ENCODE measurements around the gene GAS6. TPM values are rescaled to one million over a fixed set of nuclear protein-coding genes. Genes with fewer than 3 reads are reported as not detected.

GAS6 gene
- polyA plus RNA-seq, 1 donor: 48.4 TPM

- no peak for DNase-seq
Measured at GRCh38 chr13:113890774-113891480, 27.1 kb upstream of the GAS6 start.

GRCh38 chr13:113889467-113889866, 25.6 kb upstream of the GAS6 start:
- H3K4me1 ChIP-seq (ENCODE audit: control insufficient read depth, insufficient read depth, low read length): no peaks in the 10 kb centered on the region
- no peak overlapping the region for H3K27ac ChIP-seq (ENCODE audit: low read length)
- H3K27me3 ChIP-seq (ENCODE audit: control insufficient read depth, insufficient read depth, low read length): no peaks in the 10 kb centered on the region
- no peaks in the 10 kb centered on the region for H3K36me3 ChIP-seq (ENCODE audit: control insufficient read depth, insufficient read depth, low read length)
- no peaks in the 10 kb centered on the region for H3K9me3 ChIP-seq (ENCODE audit: control insufficient read depth, low read depth, low read length)
- no CpG with 5 or more reads among the region's 4 CpGs for WGBS (ENCODE audit: insufficient coverage, low lambda C conversion rate)
- DNase-seq: no peak
- no peak overlapping the region for H3K4me3 ChIP-seq (ENCODE audit: low read length)

More at GRCh38 chr13:113890774-113891480, 27.1 kb upstream of the GAS6 start:
- 17% methylated on average over 1 of the region's 2 CpGs for WGBS (ENCODE audit: insufficient coverage, low lambda C conversion rate)
- H3K9me3 ChIP-seq (ENCODE audit: control insufficient read depth, low read depth, low read length): no peaks in the 10 kb centered on the region
- no peak overlapping the region for H3K4me3 ChIP-seq (ENCODE audit: low read length)
- H3K27ac ChIP-seq (ENCODE audit: low read length): no peak overlapping the region
- H3K4me1 ChIP-seq (ENCODE audit: control insufficient read depth, insufficient read depth, low read length): no peaks in the 10 kb centered on the region
- H3K36me3 ChIP-seq (ENCODE audit: control insufficient read depth, insufficient read depth, low read length): no peaks in the 10 kb centered on the region
- H3K27me3 ChIP-seq (ENCODE audit: control insufficient read depth, insufficient read depth, low read length): peaks cover 3% of the 10 kb centered on the region

GRCh38 chr13:113888701-113889330, 24.9 kb upstream of the GAS6 start:
- no peak for DNase-seq
- no CpG with 5 or more reads among the region's 4 CpGs for WGBS (ENCODE audit: insufficient coverage, low lambda C conversion rate)
- Histone ChIP-seq H3K9me3 (ENCODE audit: control insufficient read depth, low read depth, low read length) (no peaks in the 10 kb centered on the region), H3K4me3 (ENCODE audit: low read length) (no peak overlapping the region), H3K27ac (ENCODE audit: low read length) (no peak overlapping the region), H3K36me3 (ENCODE audit: control insufficient read depth, insufficient read depth, low read length) (no peaks in the 10 kb centered on the region), H3K4me1 (ENCODE audit: control insufficient read depth, insufficient read depth, low read length) (no peaks in the 10 kb centered on the region), H3K27me3 (ENCODE audit: control insufficient read depth, insufficient read depth, low read length) (no peaks in the 10 kb centered on the region)

- no CpG with 5 or more reads among the region's 1 CpG for WGBS (ENCODE audit: insufficient coverage, low lambda C conversion rate)
- no peak for DNase-seq
- H3K36me3 ChIP-seq (ENCODE audit: control insufficient read depth, insufficient read depth, low read length): no peaks in the 10 kb centered on the region
- no peaks in the 10 kb centered on the region for H3K4me1 ChIP-seq (ENCODE audit: control insufficient read depth, insufficient read depth, low read length)
- H3K27me3 ChIP-seq (ENCODE audit: control insufficient read depth, insufficient read depth, low read length): no peaks in the 10 kb centered on the region
- no peak overlapping the region for H3K4me3 ChIP-seq (ENCODE audit: low read length)
- H3K27ac ChIP-seq (ENCODE audit: low read length): no peak overlapping the region
- peaks cover 7% of the 10 kb centered on the region for H3K9me3 ChIP-seq (ENCODE audit: control insufficient read depth, low read depth, low read length)
Measured at GRCh38 chr13:113887700-113888201, 23.9 kb upstream of the GAS6 start.

GRCh38 chr13:113886561-113887112, 22.8 kb upstream of the GAS6 start:
- no peaks in the 10 kb centered on the region for H3K27me3 ChIP-seq (ENCODE audit: control insufficient read depth, insufficient read depth, low read length)
- DNase-seq: no peak
- H3K27ac ChIP-seq (ENCODE audit: low read length): no peak overlapping the region
- no peaks in the 10 kb centered on the region for H3K36me3 ChIP-seq (ENCODE audit: control insufficient read depth, insufficient read depth, low read length)
- H3K4me3 ChIP-seq (ENCODE audit: low read length): no peak overlapping the region
- H3K9me3 ChIP-seq (ENCODE audit: control insufficient read depth, low read depth, low read length): peaks cover 9% of the 10 kb centered on the region
- peaks cover 2% of the 10 kb centered on the region for H3K4me1 ChIP-seq (ENCODE audit: control insufficient read depth, insufficient read depth, low read length)
- WGBS (ENCODE audit: insufficient coverage, low lambda C conversion rate): no CpG with 5 or more reads among the region's 14 CpGs

GRCh38 chr13:113884821-113885220, 20.9 kb upstream of the GAS6 start:
- 100% methylated on average over 1 of the region's 7 CpGs for WGBS (ENCODE audit: insufficient coverage, low lambda C conversion rate)
- Histone ChIP-seq H3K9me3 (ENCODE audit: control insufficient read depth, low read depth, low read length) (peaks cover 9% of the 10 kb centered on the region), H3K27ac (ENCODE audit: low read length) (no peak overlapping the region), H3K4me1 (ENCODE audit: control insufficient read depth, insufficient read depth, low read length) (peaks cover 2% of the 10 kb centered on the region), H3K36me3 (ENCODE audit: control insufficient read depth, insufficient read depth, low read length) (no peaks in the 10 kb centered on the region), H3K4me3 (ENCODE audit: low read length) (no peak overlapping the region), H3K27me3 (ENCODE audit: control insufficient read depth, insufficient read depth, low read length) (no peaks in the 10 kb centered on the region)
- DNase-seq: no peak

- DNase-seq: no peak
- Histone ChIP-seq H3K27ac (ENCODE audit: low read length) (no peak overlapping the region), H3K27me3 (ENCODE audit: control insufficient read depth, insufficient read depth, low read length) (no peaks in the 10 kb centered on the region), H3K36me3 (ENCODE audit: control insufficient read depth, insufficient read depth, low read length) (no peaks in the 10 kb centered on the region), H3K4me1 (ENCODE audit: control insufficient read depth, insufficient read depth, low read length) (peaks cover 2% of the 10 kb centered on the region), H3K9me3 (ENCODE audit: control insufficient read depth, low read depth, low read length) (peaks cover 9% of the 10 kb centered on the region), H3K4me3 (ENCODE audit: low read length) (no peak overlapping the region)
- WGBS (ENCODE audit: insufficient coverage, low lambda C conversion rate): no CpG with 5 or more reads among the region's 51 CpGs
Measured at GRCh38 chr13:113883921-113884804, 20.3 kb upstream of the GAS6 start.

GRCh38 chr13:113883314-113883811, 19.5 kb upstream of the GAS6 start:
- H3K4me3 ChIP-seq (ENCODE audit: low read length): no peak overlapping the region
- DNase-seq: no peak
- no CpG with 5 or more reads among the region's 50 CpGs for WGBS (ENCODE audit: insufficient coverage, low lambda C conversion rate)

GRCh38 chr13:113882716-113883115, 18.8 kb upstream of the GAS6 start:
- H3K27ac ChIP-seq (ENCODE audit: low read length): no peak overlapping the region
- H3K9me3 ChIP-seq (ENCODE audit: control insufficient read depth, low read depth, low read length): peaks cover 9% of the 10 kb centered on the region
- 100% methylated on average over 2 of the region's 20 CpGs for WGBS (ENCODE audit: insufficient coverage, low lambda C conversion rate)
- no peak overlapping the region for H3K4me3 ChIP-seq (ENCODE audit: low read length)
- H3K4me1 ChIP-seq (ENCODE audit: control insufficient read depth, insufficient read depth, low read length): peaks cover 2% of the 10 kb centered on the region
- no peak for DNase-seq
- H3K36me3 ChIP-seq (ENCODE audit: control insufficient read depth, insufficient read depth, low read length): no peaks in the 10 kb centered on the region
- H3K27me3 ChIP-seq (ENCODE audit: control insufficient read depth, insufficient read depth, low read length): no peaks in the 10 kb centered on the region

More at GRCh38 chr13:113883314-113883811, 19.5 kb upstream of the GAS6 start:
- Histone ChIP-seq H3K36me3 (ENCODE audit: control insufficient read depth, insufficient read depth, low read length) (no peaks in the 10 kb centered on the region), H3K4me1 (ENCODE audit: control insufficient read depth, insufficient read depth, low read length) (peaks cover 2% of the 10 kb centered on the region), H3K9me3 (ENCODE audit: control insufficient read depth, low read depth, low read length) (peaks cover 9% of the 10 kb centered on the region), H3K27ac (ENCODE audit: low read length) (no peak overlapping the region), H3K27me3 (ENCODE audit: control insufficient read depth, insufficient read depth, low read length) (no peaks in the 10 kb centered on the region)

- Histone ChIP-seq H3K36me3 (ENCODE audit: control insufficient read depth, insufficient read depth, low read length) (no peaks in the 10 kb centered on the region), H3K4me1 (ENCODE audit: control insufficient read depth, insufficient read depth, low read length) (peaks cover 2% of the 10 kb centered on the region), H3K9me3 (ENCODE audit: control insufficient read depth, low read depth, low read length) (peaks cover 9% of the 10 kb centered on the region), H3K27me3 (ENCODE audit: control insufficient read depth, insufficient read depth, low read length) (no peaks in the 10 kb centered on the region), H3K27ac (ENCODE audit: low read length) (no peak overlapping the region), H3K4me3 (ENCODE audit: low read length) (no peak overlapping the region)
- no peak for DNase-seq
- no CpG with 5 or more reads among the region's 8 CpGs for WGBS (ENCODE audit: insufficient coverage, low lambda C conversion rate)
Measured at GRCh38 chr13:113882267-113882630, 18.4 kb upstream of the GAS6 start.

All from large intestine (tissue), 3 donors.